Right ventricle myocardium inferior (tissue), 1 donor: ENCODE data around the gene SF3B5. TPM values are rescaled to one million over a fixed set of nuclear protein-coding genes. Genes with fewer than 3 reads are reported as not detected.
"Not testable (repeated sequence)": the region's sequence is repeated elsewhere in the genome, so short reads cannot be mapped to it uniquely, and the experiment has no call there.

Experiments
- ATAC-seq: fragments of 200-7000 bp; cut with Tn5 transposase; one replicate; pipeline ENCODE4 v1.9.1; 2020; ENCODE audit warnings: mild to moderate bottlenecking, moderate library complexity
- DNase-seq: peaks from one replicate; pipeline ENCODE4 v3.0.0; 2021; ENCODE audit errors: missing footprints
- intact Hi-C: fragments of 100-400 bp; cut with DNase I; formaldehyde crosslinking; loops from one replicate; pipeline ENCODE4 v1.11.0; 2022
- long read RNA-seq: library from polyadenylated mRNA; unstranded; transcript quantifications from one replicate; pipeline ENCODE4 v2.0.0, GENCODE V29; 2021
- total RNA-seq: library from RNA; stranded (reverse); fragmentation: NEBNext Ultra II Directional; extraction: Animal tissue kit (Norgen Biotek cat#: 25700); gene quantifications from one replicate; pipeline ENCODE4 v1.2.1, GENCODE V29; 2021
- donor health status: DM: no; HTN: yes; CAD: no; lungs with severe emphysema.

The SF3B5 gene
- 121 TPM for total RNA-seq
- long read RNA-seq, transcript SF3B5-201 (1 exons, 693 nt), result major isoform, 30 of 30 reads
- long read RNA-seq, partial matches to known transcripts, result 0 of 30 reads
- long read RNA-seq, other reads (novel, unspliced or antisense), result 0 of 30 reads

DNA sequence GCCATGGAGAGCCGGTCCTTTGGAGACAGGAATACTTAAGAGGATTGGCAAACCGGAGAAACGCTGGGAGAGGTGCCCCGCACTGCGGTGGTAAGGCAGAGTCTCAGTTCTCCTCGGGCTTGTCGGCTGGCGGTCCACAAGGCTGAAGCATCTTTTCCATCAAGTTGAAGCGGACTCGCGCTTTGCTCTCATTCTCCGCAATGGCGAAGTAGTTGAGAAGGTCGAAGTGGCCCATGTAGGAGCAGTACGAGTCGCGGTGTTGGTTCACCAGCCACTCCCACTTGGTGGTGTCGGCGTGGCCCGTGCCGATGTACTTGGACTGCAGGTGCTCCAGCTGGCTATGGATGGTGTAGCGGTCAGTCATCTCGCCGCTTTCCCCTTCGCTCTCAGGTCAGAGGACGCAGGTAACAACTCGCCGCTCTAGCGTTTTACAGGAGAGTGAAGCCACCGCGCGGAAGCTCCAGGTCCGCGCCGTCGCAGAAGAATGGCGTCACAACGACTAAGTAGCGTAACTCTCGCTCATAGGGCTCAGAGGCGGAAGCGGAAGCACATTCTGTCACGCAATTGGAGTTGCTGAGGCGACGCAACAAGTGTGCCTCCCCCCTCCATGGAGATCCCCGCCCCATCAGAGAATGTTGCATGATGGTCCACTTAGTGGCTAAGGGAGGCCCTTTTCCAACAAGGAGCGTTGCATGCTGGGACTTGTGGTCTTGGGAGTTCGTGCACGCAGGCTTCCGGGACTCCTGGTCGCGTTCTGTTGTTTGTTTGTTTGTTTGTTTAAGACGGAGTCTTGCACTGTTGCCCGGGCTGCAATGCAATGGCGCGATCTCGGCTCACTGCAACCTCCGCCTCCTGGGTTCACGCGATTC lies at the start of gene SF3B5:
TSS of gene SF3B5 (minus strand) at position 440 of the 869 bp plus-strand sequence. CDS start at position 364, 76 bp downstream.
- ATAC-seq, result peak; percentile 100
- intact Hi-C loops, result loop anchor here (1.0 kb wide), 1 partner anchor 584 kb away; the partner anchor contains the start of gene FUCA2
- peak; percentile 99 for DNase-seq

DNA sequence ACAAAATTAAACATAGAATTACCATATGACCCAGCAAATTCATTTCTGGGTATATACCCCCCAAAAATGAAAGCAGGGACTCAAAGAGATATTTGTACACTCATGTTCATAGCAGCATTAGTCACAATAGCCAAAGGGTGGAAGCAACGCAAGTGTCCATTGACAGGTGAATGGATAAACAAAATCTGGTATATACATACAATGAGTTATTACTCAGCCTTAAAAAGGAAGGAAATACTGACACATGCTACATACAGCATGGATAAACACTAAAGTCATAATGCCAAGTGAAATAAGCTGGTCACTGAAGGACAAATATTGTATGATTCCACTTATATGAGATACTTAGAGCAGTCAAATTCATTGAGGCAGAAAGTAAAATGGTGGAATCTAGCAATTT lies 49.6 kb upstream of the SF3B5 start:
- DNase-seq (no peak), ATAC-seq (no peak)
- intact Hi-C loops, result no loop called here

DNA sequence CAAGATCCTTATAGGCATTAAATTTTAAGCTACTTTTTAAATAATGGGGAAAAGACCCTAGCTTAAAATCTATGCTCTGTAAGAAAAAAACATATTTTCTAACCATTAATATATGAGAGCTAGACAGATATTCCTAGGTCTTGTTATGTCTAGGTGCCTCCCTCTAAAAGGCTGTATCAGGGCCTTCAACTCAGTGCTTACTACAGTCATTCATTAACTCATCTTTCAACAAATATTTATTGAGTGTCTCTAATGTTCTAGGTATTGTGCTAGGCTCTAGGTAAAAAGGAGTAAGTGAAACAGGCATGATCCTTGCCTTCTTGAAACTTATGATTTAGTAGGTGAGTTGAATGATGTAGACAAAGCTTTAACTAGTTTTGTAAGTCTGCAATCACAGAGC lies 48.5 kb upstream of the SF3B5 start:
- no peak for DNase-seq
- no peak for ATAC-seq
- intact Hi-C loops, result no loop called here

DNA sequence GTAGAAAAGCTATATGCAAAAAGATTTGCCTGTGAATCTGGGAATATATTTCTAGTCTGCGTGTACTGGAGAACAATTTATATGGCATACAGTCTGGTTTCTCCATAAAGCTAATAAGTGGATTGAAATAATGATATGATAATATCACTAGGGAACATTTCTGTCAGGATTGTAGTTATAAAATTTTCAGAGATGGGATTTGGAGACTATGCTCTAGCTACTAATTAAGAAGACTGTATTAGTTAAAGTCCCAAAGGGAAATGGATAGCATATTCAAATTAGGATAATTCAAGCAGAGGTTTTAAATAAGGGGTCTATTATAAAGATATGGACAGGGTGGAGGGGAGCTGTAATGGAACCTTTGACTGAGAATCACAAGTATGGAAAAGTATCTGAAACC lies 47.7 kb upstream of the SF3B5 start:
- ATAC-seq, result no peak
- intact Hi-C loops, result no loop called here
- DNase-seq, result no peak

DNA sequence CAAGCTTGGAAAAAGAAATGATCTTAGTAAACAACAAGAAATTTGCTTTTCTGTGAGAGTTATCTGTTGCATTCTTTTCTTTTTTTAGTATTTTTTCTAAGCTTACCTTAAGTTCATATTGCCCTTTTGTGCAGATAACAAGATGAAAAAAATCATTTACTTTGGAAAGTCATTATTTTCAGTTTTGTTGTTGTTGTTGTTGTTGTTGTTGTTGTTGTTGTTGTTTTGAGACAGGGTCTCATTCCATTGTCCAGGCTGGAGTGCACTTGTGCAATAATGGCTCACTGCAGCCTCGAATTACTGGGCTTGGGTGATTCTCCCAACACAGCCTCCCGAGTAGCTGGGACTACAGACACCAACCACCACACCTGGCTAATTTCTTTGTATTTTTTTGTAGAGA lies 46.1 kb upstream of the SF3B5 start:
- ATAC-seq (no peak), DNase-seq (no peak)
- intact Hi-C loops, result no loop called here

DNA sequence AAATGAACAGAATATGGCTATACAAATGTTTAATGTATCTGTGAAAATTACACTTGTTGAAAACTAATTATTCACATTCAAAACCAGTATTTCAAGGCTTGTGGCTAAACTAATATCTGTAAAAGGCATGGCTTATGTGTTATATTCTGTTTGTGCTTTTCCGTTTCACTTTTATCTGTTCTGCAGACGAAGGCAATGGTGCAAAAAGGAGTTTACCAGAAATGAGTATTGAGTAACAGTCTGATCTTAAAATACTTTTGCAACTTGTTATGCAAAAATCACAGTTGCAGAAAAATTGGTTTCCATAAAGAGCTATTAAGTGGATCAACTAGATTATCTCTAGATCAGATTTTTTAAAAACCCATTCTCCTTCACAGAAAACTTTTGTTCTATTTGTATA lies 45.5 kb upstream of the SF3B5 start:
- intact Hi-C loops, result no loop called here
- ATAC-seq, result no peak
- DNase-seq, result no peak

DNA sequence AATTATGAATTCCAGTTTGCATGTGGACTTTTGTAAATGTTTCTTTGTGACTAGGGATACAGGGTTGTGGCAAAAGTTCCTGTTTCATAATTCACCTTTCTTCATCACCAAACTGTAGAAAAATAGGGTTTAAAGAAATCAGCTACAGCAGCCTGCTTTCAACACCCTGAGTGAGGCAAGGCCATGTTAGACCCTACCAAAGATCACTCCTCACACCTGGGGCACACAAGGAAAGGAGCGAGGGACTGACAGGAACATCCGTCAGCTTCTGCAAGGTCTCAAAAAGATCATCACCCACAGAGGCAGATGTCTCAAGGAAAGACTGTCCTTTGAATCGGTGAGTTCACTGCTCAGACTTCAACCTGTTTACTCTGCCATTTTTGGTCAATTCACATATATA lies 44.4 kb upstream of the SF3B5 start:
- ATAC-seq (no peak), DNase-seq (no peak)
- intact Hi-C loops, result no loop called here

DNA sequence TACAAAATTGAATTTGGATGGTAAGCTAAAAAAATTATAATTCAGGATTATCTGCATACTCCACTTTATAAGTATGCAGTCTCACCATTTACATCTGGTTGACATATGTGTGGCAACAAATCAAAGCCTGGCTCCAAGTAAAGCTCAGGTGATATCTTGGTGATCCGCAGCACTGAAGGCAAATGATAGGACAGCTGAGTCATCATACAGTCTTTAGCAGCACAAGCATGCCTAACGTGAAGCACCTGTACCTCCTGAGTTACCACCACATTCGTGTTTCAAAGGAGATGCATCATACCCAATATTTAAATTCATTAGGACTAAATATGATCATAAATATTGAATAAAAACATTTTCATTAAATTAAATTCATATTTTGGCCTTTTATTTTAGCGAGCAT lies 43.2 kb upstream of the SF3B5 start:
- intact Hi-C loops, result no loop called here
- no peak for ATAC-seq
- no peak for DNase-seq

DNA sequence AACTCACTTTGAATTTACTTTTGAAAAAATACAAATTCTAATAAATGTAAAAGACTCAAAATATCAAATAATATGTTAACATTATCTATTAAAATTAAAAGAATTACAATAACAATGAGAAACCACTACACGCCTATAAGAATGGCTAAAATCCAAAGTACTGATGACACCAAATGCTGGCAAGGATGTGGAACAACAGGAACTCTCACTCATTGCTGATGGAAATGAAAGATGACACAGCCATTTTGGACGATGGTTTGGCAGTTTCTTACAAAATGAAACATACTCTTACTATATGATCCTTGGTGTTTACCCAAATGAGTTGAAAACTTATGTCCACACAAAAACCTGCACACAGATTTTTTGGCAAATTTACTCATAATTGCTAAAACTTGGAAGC lies 39.4 kb upstream of the SF3B5 start:
- DNase-seq (no peak), ATAC-seq (no peak)
- intact Hi-C loops, result no loop called here

DNA sequence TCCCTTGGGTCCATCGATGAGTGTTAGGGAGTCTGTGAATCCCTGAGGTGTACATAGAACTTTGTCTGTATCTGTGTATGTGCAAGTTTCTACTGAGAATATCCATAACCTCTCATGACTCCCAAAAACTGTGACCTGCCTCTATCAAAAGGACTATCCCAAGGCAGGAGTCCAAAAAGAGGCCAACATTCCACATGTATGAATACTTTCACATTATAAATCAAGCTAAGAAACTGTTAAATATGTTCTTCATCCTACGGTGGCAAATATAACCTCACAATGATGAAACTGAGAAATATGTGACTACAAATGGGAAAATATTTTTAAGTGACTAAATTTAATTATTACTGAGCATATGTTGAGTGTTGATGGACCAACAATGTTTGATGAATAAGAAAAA lies 38.8 kb upstream of the SF3B5 start:
- ATAC-seq (no peak), DNase-seq (no peak)
- intact Hi-C loops, result no loop called here

DNA sequence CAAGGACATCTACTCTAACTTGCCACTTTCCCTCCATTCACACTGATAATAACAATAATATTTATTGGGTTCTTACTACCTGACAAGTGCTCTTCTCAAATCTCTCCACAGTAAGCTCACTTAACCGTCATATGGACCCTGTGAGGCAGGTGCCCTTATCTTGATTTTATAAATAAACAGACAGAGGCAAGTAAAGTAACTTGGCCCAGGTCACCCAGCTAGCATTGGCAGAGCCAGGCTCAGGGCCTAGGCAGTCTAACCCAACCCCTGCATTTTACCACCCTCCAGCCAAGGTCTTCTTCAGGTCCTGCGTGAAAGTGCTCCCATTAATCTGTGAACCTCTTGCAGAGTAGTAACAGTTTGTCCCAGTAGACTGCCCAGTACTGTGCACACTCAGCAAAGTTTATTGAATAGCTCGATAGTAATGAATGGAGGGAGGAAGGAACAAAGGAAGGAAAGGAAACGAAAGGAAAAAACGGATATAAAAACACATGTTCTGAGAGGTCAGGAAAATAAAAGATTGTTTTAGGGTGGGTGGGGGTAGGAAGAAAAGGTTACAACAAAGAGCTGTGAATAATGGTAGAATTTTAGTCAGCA lies 38.0 kb upstream of the SF3B5 start:
- DNase-seq (no peak), ATAC-seq (no peak)
- intact Hi-C loops, result no loop called here

DNA sequence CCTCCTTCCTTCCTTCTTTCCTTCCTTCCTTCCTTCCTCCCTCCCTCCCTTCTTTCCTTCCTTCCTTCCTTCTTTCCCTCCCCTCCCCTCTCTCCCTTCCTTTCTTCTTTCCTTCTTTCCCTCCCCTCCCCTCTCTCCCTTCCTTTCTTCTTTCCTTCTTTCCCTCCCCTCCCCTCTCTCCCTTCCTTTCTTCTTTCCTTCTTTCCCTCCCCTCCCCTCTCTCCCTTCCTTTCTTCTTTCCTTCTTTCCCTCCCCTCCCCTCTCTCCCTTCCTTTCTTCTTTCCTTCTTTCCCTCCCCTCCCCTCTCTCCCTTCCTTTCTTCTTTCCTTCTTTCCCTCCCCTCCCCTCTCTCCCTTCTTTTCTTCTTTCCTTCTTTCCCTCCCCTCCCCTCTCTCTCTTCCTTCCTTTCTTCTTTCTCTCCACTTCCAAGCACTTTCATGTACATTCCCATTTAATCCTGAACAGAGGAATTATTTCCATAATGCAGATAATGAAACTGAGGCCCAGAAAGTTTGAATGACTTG lies 36.9 kb upstream of the SF3B5 start:
- DNase-seq, intact Hi-C loops, ATAC-seq: not testable (repeated sequence)

DNA sequence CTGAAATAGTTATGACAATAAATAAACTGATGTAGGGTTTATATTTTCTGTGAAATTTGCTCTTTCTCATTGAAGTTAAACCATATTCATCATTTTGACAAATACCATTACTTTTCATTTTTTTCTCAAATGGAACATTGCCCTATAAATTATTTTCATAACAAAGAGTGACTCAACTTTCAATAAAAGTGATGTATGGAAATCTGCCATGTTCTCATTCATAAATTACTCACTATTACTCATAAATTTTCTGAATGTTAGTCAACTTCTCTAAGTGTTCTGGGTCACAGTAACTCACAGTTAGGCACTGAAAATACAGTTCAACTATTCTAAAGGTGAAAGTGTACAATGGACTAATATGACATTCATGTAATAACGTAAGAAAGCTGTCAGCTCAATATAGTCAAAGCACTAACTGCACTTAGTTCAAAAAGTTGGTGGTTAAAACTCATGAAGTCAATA lies 35.9 kb upstream of the SF3B5 start:
- ATAC-seq (no peak), DNase-seq (no peak)
- intact Hi-C loops, result no loop called here

DNA sequence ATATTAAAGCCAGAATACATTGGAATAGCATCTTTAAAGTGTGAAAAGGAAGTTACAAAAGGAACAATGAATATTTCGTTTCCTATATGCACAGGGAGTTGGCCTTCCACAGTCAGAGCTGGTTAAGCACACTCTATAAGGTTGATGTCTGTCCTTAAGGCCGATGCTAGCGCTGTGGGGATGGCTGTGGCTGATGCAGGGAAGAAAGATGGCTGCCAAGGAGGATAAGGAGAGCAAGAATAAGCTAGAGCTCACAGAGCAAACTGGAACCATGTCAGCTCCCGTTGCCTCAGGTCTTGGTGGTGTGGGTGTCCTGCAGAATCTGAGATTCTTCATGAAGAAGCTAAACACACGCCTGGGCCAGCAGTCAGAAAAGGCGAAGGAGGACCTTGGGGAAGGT lies 34.1 kb upstream of the SF3B5 start:
- no peak for ATAC-seq
- intact Hi-C loops, result no loop called here
- DNase-seq, result no peak

DNA sequence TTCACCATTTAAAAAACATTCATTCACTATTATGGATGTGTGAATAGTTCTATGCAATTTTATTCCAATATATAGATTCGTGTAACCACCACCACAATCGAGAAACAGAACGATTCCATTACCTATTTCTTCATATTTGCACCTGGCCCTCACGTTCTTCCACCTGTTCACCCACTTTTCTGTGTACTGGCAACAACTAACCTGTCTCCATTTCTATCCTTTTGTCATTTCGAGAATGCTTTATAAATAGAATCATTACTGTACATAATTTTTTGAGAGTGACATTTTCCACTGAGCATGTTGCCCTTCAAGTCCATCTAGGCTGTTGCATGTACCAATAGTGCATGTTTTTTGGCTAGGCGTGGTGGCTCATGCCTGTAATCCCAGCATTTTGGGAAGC lies 31.7 kb upstream of the SF3B5 start:
- ATAC-seq, result no peak
- no peak for DNase-seq
- intact Hi-C loops, result no loop called here

DNA sequence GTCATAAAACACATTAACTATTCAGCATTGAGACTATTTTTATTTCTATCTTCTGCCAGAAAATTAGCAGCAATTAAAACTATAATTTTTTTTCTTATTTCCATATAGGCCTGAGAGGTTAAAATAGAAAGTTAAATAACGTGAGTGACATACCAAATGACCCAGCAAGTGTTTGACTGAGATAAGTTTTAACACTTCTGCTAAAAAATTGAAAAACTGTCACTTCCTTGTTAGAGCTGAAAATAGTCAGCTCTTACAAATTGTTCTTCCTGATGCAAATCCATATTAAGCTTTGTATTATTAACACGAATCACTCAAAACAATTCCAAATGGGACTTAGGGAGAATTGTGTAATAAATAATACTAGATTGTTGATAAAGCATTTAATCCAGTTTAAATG lies 28.5 kb upstream of the SF3B5 start:
- intact Hi-C loops, result no loop called here
- DNase-seq (no peak), ATAC-seq (no peak)

DNA sequence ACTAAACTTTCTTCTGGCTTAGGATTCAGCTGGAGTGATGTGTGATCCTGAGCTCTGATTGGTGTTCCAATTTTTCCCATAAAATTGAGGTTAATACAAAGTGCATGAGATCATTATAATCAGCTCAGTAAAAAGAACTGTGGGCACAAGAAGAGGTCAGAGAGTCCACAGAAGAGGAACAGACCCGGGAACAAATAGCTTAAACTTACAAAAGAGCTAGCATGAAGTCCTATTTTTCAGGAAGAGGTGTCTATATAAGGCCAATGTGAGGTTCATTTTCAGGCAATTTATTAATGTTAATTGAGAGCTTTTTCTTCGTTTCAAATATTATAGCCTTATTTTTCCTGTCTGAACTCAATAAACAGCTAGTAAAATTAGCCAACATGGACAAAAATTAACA lies 28.0 kb upstream of the SF3B5 start:
- DNase-seq (no peak), ATAC-seq (no peak)
- intact Hi-C loops, result no loop called here

DNA sequence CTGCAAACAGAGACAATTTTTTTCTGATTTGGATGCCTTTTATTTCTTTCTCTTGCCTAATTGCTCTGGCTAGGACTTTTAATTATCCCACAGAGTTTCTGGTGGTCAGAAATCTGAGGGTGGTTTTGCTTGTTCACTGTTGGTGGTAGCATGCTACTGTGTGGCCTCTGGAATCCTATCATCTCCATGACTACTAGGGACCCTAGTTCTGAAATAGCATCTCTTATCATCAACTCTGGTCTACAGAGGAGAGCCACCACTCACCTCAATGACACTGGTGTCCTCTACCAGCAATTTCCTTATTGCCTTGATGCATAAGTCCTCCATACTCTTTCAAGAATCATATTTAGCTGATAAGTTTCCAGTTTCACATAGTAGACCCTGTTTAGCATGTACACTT lies 27.5 kb upstream of the SF3B5 start:
- DNase-seq (no peak), ATAC-seq (no peak)
- intact Hi-C loops, result no loop called here

DNA sequence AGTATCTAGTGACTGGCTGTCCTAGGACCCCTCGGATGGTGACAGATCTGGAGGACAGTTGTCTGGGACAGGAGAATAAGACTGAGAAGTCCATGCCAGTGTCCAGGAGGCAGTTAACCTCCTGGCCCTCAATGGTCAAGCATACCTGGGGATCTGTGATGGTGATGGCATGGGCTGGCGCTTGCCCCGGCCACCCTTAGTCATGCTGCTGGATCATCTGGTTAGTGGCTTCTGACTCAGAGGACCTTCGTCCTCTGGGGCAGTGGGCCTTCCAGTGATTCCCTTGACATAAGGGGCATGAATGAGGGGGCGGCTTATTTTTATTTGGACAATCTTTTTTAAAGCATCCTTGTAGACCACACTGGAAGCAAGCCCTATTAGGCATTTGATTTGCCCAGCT lies 24.0 kb upstream of the SF3B5 start:
- DNase-seq (no peak), ATAC-seq (no peak)
- intact Hi-C loops, result no loop called here

DNA sequence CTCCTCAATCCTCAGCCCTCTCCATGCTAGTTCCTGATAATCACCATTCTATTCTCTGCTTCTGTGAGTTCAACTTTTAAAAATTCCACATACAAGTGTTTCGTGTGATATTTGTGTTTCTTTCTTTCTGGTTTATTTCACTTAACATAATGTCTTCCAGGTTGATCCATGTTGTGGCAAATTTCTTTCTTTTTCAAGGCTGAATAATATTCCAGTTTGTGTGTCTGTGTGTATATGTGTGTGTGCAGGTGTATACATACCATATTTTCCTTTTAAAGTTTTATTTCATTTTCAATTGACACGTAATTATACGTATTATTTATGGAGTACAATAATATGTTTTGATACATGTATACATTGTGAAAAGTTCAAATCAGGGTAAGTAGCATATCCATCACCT lies 19.8 kb upstream of the SF3B5 start:
- DNase-seq, result no peak
- intact Hi-C loops, result no loop called here
- no peak for ATAC-seq
